ENCODE measurements around the gene SLC32A1. TPM values are rescaled to one million over a fixed set of nuclear protein-coding genes. Genes with fewer than 3 reads are reported as not detected.

Gene SLC32A1
- total RNA-seq, 1 experiment from 2014 or later, result 0.24 TPM

DNA sequence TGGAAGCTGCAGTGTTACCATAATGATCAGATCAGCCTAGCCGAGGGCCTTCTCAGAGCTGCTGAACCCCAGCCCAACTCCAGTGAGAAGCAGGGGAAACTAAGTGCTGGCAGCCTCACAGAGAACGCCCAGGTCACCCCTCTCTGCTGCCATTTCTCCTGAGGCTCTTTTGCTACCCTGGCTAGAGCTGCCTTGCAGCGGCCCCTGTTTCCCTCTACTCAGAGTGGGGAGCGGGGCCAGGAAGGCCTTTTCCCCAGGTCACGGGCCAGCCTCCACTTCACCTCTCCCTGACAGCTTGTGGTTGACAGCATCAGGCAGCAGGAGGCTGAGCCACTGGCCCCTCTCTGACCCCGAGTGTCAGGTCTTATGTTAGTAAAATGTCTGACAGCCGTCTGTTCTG lies 46.7 kb downstream of the SLC32A1 start:
- Histone ChIP-seq H3K9me3 (ENCODE audit: control insufficient read depth, low read depth, low read length) (no peaks in the 10 kb centered on the region), H4K5ac (ENCODE audit: insufficient read length, low read depth, low read length) (no peak overlapping the region), H3T11ph (ENCODE audit: low read length) (no peak overlapping the region), H2BK15ac (ENCODE audit: low read depth, low read length) (no peak overlapping the region), H3K79me1 (ENCODE audit: insufficient read depth, low read depth, low read length, poor library complexity, severe bottlenecking) (no peaks in the 10 kb centered on the region), H2BK20ac (ENCODE audit: low read depth, low read length, poor library complexity, severe bottlenecking) (no peak overlapping the region), H3K79me2 (ENCODE audit: insufficient read depth, low read length) (no peaks in the 10 kb centered on the region; the same call in 1 of the 2 replicates), H3K9ac (ENCODE audit: extremely low read depth, insufficient read length, low read length) (no peak overlapping the region), H4K91ac (ENCODE audit: insufficient read length, low read depth, low read length) (no peak overlapping the region), H3K23ac (ENCODE audit: insufficient read length, low read depth, low read length) (no peak overlapping the region), H4K8ac (replicated peaks; ENCODE audit: insufficient read length, low read depth, low read length) (no peak overlapping the region), H2AFZ (ENCODE audit: low read length) (no peak overlapping the region), H2BK12ac (ENCODE audit: insufficient read length, low read depth, low read length) (no peak overlapping the region), H3K18ac (ENCODE audit: insufficient read length, low read depth, low read length) (no peak overlapping the region), H3K14ac (ENCODE audit: insufficient read depth, low read length) (no peak overlapping the region), H3K23me2 (ENCODE audit: insufficient read length, low read depth, low read length, poor library complexity, severe bottlenecking) (no peaks in the 10 kb centered on the region), H2BK120ac (ENCODE audit: low read depth, low read length, poor library complexity, severe bottlenecking) (no peak overlapping the region), H3K56ac (ENCODE audit: insufficient read length, low read depth, low read length) (no peak overlapping the region), H3K4me1 (ENCODE audit: insufficient read depth, low read length) (no peaks in the 10 kb centered on the region), H2BK5ac (ENCODE audit: insufficient read length, low read length) (no peak overlapping the region), H3K4me2 (ENCODE audit: insufficient read depth, insufficient read length, low read length) (no peak overlapping the region), H3K27me3 (ENCODE audit: insufficient read depth, low read length) (no peaks in the 10 kb centered on the region), H4K20me1 (ENCODE audit: control insufficient read depth, insufficient read depth, insufficient read length) (no peaks in the 10 kb centered on the region), H3K4ac (ENCODE audit: low read depth, low read length) (no peak overlapping the region), H3K27ac (ENCODE audit: insufficient read length, low read depth, low read length) (no peak overlapping the region), H2AK5ac (ENCODE audit: insufficient read length, low read length) (no peak overlapping the region)
- Mint-ChIP-seq H3K27ac (peak overlapping the region in 1 of 3 experiments; percentile 40; a peak in 2 of 7 replicates), H3K36me3 (ENCODE audit: insufficient read depth in 1 of 3, low read depth in 3 of 3) (peaks cover 32 to 77% (median 55%) of the 10 kb centered on the region in 3 experiments), H3K27me3 (ENCODE audit: low read depth) (no peaks in the 10 kb centered on the region), H3K4me3 (no peak overlapping the region), H3K4me1 (no peaks in the 10 kb centered on the region; a peak in 1 of 4 replicates), H3K9me3 (peaks cover 9 to 11% of the 10 kb centered on the region in 2 experiments)
- DNase-seq, result no peak
- no peak for TF ChIP-seq CTCF (conservative IDR thresholded peaks at IDR 0.05)
- no CpG with 5 or more reads among the region's 7 CpGs for WGBS (ENCODE audit: extremely low coverage, insufficient read length, low lambda C conversion rate)

Measured in H9 (cell line).